CD14-positive monocyte (primary cell): ENCODE results near the gene RNF175. TPM values are rescaled to one million over a fixed set of nuclear protein-coding genes. Genes with fewer than 3 reads are reported as not detected.

Experiments used
- DNase-seq, 3 donors: peaks; one replicate each; pipeline ENCODE4 v3.0.0-alpha.2; 2011 to 2022
- H2AFZ ChIP-seq: 2 replicates; pipeline ENCODE4 v1.6.0; 2012; ENCODE audit warnings: mild to moderate bottlenecking, low read depth, low read length, inconsistent platforms; ENCODE audit not compliant: insufficient read depth, poor library complexity, severe bottlenecking
- H3K27ac ChIP-seq, 2 donors: 1 replicate in 1 of 2; 2 replicates in 1 of 2; pipeline ENCODE4 v1.5.1; 2012 to 2013; ENCODE audit warnings: low read length in 2 of 2, control low read depth in 1 of 2, inconsistent platforms in 1 of 2, low read depth in 1 of 2, mild to moderate bottlenecking in 1 of 2
- H3K27me3 ChIP-seq, 2 donors: one replicate each; pipeline versions ENCODE4 v1.6.0 to v1.6.1; 2011 to 2013; ENCODE audit warnings: low read length in 2 of 2; ENCODE audit not compliant: control insufficient read depth in 2 of 2, insufficient read depth in 2 of 2
- H3K36me3 ChIP-seq, 2 donors: replicated peaks in 1 of 2; 1 replicate in 1 of 2; 2 replicates in 1 of 2; pipeline versions ENCODE4 v1.5.1 to v1.6.1; 2012 to 2013; ENCODE audit warnings: low read length in 2 of 2, control low read depth in 1 of 2, inconsistent platforms in 1 of 2, mild to moderate bottlenecking in 1 of 2; ENCODE audit not compliant: insufficient read depth in 2 of 2, control insufficient read depth in 1 of 2
- H3K4me1 ChIP-seq, 2 donors: 1 replicate in 1 of 2; 2 replicates in 1 of 2; pipeline versions ENCODE4 v1.5.1 to v1.6.1; 2012 to 2013; ENCODE audit warnings: low read length in 2 of 2, control low read depth in 1 of 2, inconsistent platforms in 1 of 2, mild to moderate bottlenecking in 1 of 2, moderate library complexity in 1 of 2; ENCODE audit not compliant: insufficient read depth in 2 of 2, control insufficient read depth in 1 of 2
- H3K4me2 ChIP-seq: replicated peaks from 2 replicates; pipeline ENCODE3; 2012; ENCODE audit warnings: low read length, moderate library complexity, mild to moderate bottlenecking; ENCODE audit not compliant: poor library complexity, severe bottlenecking; ENCODE audit errors: extremely low read depth
- H3K4me3 ChIP-seq, 3 experiments: fragments of 200-600 bp in 1 of 3; sonication (generic) in 1 of 3; replicated peaks in 1 of 3; 1 replicate in 2 of 3; 2 replicates in 1 of 3; pipeline ENCODE4 v1.5.1; 2011 to 2013; ENCODE audit warnings: low read length in 3 of 3, mild to moderate bottlenecking in 3 of 3, control low read depth in 2 of 3, low read depth in 2 of 3, inconsistent platforms in 1 of 3, moderate library complexity in 1 of 3
- H3K79me2 ChIP-seq: 2 replicates; pipeline ENCODE4 v1.6.0; 2012; ENCODE audit warnings: mild to moderate bottlenecking, control low read depth, inconsistent platforms, low read length, moderate library complexity; ENCODE audit not compliant: insufficient read depth
- H3K9ac ChIP-seq: 2 replicates; pipeline ENCODE4 v1.6.0; 2017; ENCODE audit warnings: low read length, mild to moderate bottlenecking; ENCODE audit not compliant: insufficient read depth, poor library complexity, severe bottlenecking
- H3K9me3 ChIP-seq, 2 donors: replicated peaks in 1 of 2; 1 replicate in 1 of 2; 2 replicates in 1 of 2; pipeline versions ENCODE4 v1.5.1 to v1.6.1; 2012 to 2013; ENCODE audit warnings: low read length in 2 of 2, control low read depth in 1 of 2; ENCODE audit not compliant: control insufficient read depth in 1 of 2, insufficient read depth in 1 of 2
- H4K20me1 ChIP-seq: 2 replicates; pipeline ENCODE4 v1.6.0; 2012; ENCODE audit warnings: mild to moderate bottlenecking, low read length, control low read depth, moderate library complexity; ENCODE audit not compliant: insufficient read depth
- H3K27ac Mint-ChIP-seq, 7 donors: one replicate each; pipeline ENCODE4 v1.8.0; 2020; ENCODE audit warnings: mild to moderate bottlenecking in 7 of 7, mixed read lengths in 7 of 7, moderate library complexity in 6 of 7, inconsistent platforms in 2 of 7
- H3K27me3 Mint-ChIP-seq, 3 donors: one replicate each; pipeline ENCODE4 v1.8.0; 2021 to 2022; ENCODE audit warnings: low read depth in 3 of 3, mild to moderate bottlenecking in 3 of 3, mixed read lengths in 3 of 3, moderate library complexity in 3 of 3, inconsistent platforms in 1 of 3
- H3K36me3 Mint-ChIP-seq, 2 donors: one replicate each; pipeline ENCODE4 v1.8.0; 2020; ENCODE audit warnings: mixed read lengths in 2 of 2, inconsistent platforms in 1 of 2, mild to moderate bottlenecking in 1 of 2
- H3K4me1 Mint-ChIP-seq: one replicate; pipeline ENCODE4 v1.8.0; 2020; ENCODE audit warnings: mild to moderate bottlenecking, mixed read lengths
- H3K4me3 Mint-ChIP-seq, 2 donors: one replicate each; pipeline ENCODE4 v1.8.0; 2020; ENCODE audit warnings: mild to moderate bottlenecking in 2 of 2, mixed read lengths in 2 of 2, moderate library complexity in 1 of 2
- H3K9me3 Mint-ChIP-seq, 7 donors: one replicate each; pipeline ENCODE4 v1.8.0; 2020 to 2022; ENCODE audit warnings: mixed read lengths in 7 of 7, mild to moderate bottlenecking in 6 of 7, moderate library complexity in 6 of 7, inconsistent platforms in 2 of 7
- WGBS: methylation state at CpG from one replicate; pipeline ENCODE4 v1.1.5; 2013; ENCODE audit warnings: missing lambda C conversion rate; ENCODE audit not compliant: insufficient coverage; 5-methylcytosine and 5-hydroxymethylcytosine counted together
- intact Hi-C, 2 donors: fragments of 100-400 bp; cut with micrococcal nuclease; formaldehyde crosslinking; loops; one replicate each; pipeline versions ENCODE4 v1.15.0 to v1.15.1; 2023
- polyA plus RNA-seq, 3 donors: library from polyadenylated mRNA; depleted of rRNA in 1 of 3; unstranded in 2 of 3; stranded (reverse) in 1 of 3; fragments of 300-500 nt in 2 of 3; fragments of >200 nt in 1 of 3; fragmentation: Illumina TruSeq in 2 of 3; gene quantifications; 1 replicate in 2 of 3; 2 replicates in 1 of 3; pipeline ENCODE4 v1.2.3, GENCODE V29; 2012 to 2021
- TF ChIP-seq, protein P1 (sequence below): fragments of 200-600 bp; IDR thresholded peaks from one replicate; pipeline ENCODE4 v1.8.0; 2022; ENCODE audit warnings: antibody characterized with exemption, mild to moderate bottlenecking

The RNF175 gene
- polyA plus RNA-seq, 3 donors: 0.36 to 0.91 (median 0.55) TPM

DNA sequence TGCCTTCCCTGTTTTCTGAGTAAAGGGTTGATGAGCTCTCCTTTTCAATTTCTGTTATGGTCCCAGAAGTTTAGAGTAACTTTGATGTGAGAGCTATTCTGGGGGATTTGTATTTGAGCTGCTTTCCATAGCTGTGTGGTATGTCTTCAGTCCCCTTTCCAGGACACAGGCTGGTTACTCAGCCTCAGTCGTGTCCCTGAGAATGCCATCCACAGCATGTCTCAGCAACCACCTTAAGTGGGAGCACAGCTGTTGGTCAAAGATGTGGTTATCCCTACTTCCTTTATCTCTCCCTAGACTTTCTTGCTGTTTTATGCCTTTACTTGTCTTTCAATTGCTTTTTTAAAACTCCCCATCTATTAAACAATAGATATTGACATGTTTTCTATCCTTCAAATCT, 37.8 kb downstream of the RNF175 start:
- Histone ChIP-seq H3K4me3 (no peak overlapping the region), H3K4me1 (peaks cover 20% of the 10 kb centered on the region in 2 donors), H3K27ac (no peak overlapping the region), H2AFZ (no peak overlapping the region), H3K9ac (no peak overlapping the region), H3K79me2 (no peaks in the 10 kb centered on the region), H3K9me3 (no peaks in the 10 kb centered on the region), H4K20me1 (no peaks in the 10 kb centered on the region), H3K27me3 (no peaks in the 10 kb centered on the region), H3K4me2 (no peak overlapping the region), H3K36me3 (peaks cover 0 to 5% of the 10 kb centered on the region in 2 donors)
- Mint-ChIP-seq H3K4me1 (peaks cover 35% of the 10 kb centered on the region), H3K27ac (no peak overlapping the region), H3K4me3 (no peak overlapping the region), H3K27me3 (peaks cover 0 to 2% (median 0%) of the 10 kb centered on the region in 3 donors), H3K9me3 (no peaks in the 10 kb centered on the region), H3K36me3 (peaks cover 29 to 35% of the 10 kb centered on the region in 2 donors)
- intact Hi-C loops: no loop called here
- WGBS: 33% methylated on average over 1 of the region's 1 CpG
- TF ChIP-seq, protein P1, sequence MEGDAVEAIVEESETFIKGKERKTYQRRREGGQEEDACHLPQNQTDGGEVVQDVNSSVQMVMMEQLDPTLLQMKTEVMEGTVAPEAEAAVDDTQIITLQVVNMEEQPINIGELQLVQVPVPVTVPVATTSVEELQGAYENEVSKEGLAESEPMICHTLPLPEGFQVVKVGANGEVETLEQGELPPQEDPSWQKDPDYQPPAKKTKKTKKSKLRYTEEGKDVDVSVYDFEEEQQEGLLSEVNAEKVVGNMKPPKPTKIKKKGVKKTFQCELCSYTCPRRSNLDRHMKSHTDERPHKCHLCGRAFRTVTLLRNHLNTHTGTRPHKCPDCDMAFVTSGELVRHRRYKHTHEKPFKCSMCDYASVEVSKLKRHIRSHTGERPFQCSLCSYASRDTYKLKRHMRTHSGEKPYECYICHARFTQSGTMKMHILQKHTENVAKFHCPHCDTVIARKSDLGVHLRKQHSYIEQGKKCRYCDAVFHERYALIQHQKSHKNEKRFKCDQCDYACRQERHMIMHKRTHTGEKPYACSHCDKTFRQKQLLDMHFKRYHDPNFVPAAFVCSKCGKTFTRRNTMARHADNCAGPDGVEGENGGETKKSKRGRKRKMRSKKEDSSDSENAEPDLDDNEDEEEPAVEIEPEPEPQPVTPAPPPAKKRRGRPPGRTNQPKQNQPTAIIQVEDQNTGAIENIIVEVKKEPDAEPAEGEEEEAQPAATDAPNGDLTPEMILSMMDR: no peak
- no peak for DNase-seq

DNA sequence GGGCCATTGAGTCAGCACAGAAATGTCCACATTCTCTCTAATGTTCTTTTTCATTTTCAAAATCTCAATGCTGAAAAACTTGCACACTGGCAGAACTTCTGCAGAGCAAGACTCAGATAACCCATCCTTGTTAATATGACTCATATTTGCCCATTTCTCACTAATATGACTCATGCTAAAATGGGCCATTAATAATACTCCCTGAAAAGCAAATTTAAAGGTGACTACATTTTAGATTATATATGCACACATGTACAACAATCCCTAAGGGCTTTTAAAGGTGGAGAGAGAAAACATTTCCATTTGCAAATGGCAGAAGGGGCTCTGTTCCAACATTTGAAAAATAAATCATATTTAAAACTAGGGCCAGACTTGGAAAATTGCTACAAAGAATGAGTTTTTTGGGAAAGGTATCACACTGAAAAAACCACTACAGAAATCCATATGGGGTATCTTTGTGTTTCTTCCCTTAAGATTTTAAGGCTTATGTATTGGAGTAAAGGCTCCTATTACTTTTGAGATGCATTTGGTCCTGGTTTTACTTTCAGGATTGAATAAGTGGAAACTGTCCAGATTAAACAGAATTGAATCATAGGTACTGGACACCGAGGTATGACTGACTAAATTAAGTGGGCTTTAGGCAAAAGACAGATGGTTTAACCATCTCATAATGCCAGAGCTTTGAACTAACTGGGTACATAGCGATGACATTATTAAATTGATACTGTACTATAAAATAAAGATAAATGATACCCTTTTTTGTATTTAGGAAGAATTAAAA, 45.8 kb downstream of the RNF175 start:
- TF ChIP-seq, protein P1: no peak
- intact Hi-C loops: no loop called here
- H3K9me3 ChIP-seq: no peaks in the 10 kb centered on the region
- H3K27me3 ChIP-seq: no peaks in the 10 kb centered on the region
- no peaks in the 10 kb centered on the region for H3K27me3 Mint-ChIP-seq
- no peak overlapping the region for H3K27ac Mint-ChIP-seq
- H3K27ac ChIP-seq: no peak overlapping the region
- no peak overlapping the region for H3K9ac ChIP-seq
- H3K4me2 ChIP-seq: no peak overlapping the region
- peaks cover 0 to 2% (median 0%) of the 10 kb centered on the region in 7 donors for H3K9me3 Mint-ChIP-seq
- H2AFZ ChIP-seq: no peak overlapping the region
- H3K4me3 ChIP-seq: no peak overlapping the region
- DNase-seq: peak in 2 of 3 donors; percentile 15 to 27
- no CpG with 5 or more reads among the region's 2 CpGs for WGBS
- H3K4me1 ChIP-seq: peaks cover 0 to 3% of the 10 kb centered on the region in 2 donors
- peaks cover 10% of the 10 kb centered on the region for H3K4me1 Mint-ChIP-seq
- H3K79me2 ChIP-seq: peaks cover 9% of the 10 kb centered on the region
- peaks cover 7 to 54% of the 10 kb centered on the region in 2 donors for H3K36me3 ChIP-seq
- peaks cover 43% of the 10 kb centered on the region for H4K20me1 ChIP-seq
- H3K4me3 Mint-ChIP-seq: no peak overlapping the region
- H3K36me3 Mint-ChIP-seq: peaks cover 33 to 49% of the 10 kb centered on the region in 2 donors
